Mesenchymal stem cell (in vitro differentiated cells and primary cell): Measurements from ENCODE around the gene SETD2.
"Not testable (repeated sequence)": the region's sequence is repeated elsewhere in the genome, so short reads cannot be mapped to it uniquely, and the experiment has no call there.

Experiments
- DNase-seq: peaks from one replicate; pipeline ENCODE4 v3.0.0-alpha.2; 2013
- H2AFZ ChIP-seq: one replicate; pipeline ENCODE4 v1.6.1; 2013; ENCODE audit warnings: low read depth, mild to moderate bottlenecking, control low read depth, inconsistent platforms, low read length, moderate library complexity
- H2AK5ac ChIP-seq: 2 replicates; pipeline ENCODE4 v1.6.1; 2013; ENCODE audit warnings: low read length, moderate library complexity, mild to moderate bottlenecking, inconsistent platforms; ENCODE audit not compliant: severe bottlenecking
- H2BK120ac ChIP-seq: one replicate; pipeline ENCODE4 v1.6.1; 2013; ENCODE audit warnings: low read depth, mild to moderate bottlenecking, inconsistent platforms, low read length, moderate library complexity
- H2BK12ac ChIP-seq, 2 experiments: one replicate each; pipeline ENCODE4 v1.6.1; 2013; ENCODE audit warnings: inconsistent platforms in 2 of 2, low read length in 2 of 2, mild to moderate bottlenecking in 2 of 2, moderate library complexity in 2 of 2, control low read depth in 1 of 2
- H2BK15ac ChIP-seq: one replicate; pipeline ENCODE4 v1.6.1; 2013; ENCODE audit warnings: mild to moderate bottlenecking, low read depth, inconsistent platforms; ENCODE audit not compliant: poor library complexity, severe bottlenecking
- H2BK5ac ChIP-seq: 2 replicates; pipeline ENCODE4 v1.6.1; 2013; ENCODE audit warnings: low read depth, mild to moderate bottlenecking, low read length, control low read depth, inconsistent platforms; ENCODE audit not compliant: poor library complexity, severe bottlenecking
- H3K14ac ChIP-seq, 2 experiments: one replicate each; pipeline ENCODE4 v1.6.1; 2013; ENCODE audit warnings: inconsistent platforms in 2 of 2, low read length in 2 of 2, control low read depth in 1 of 2, mild to moderate bottlenecking in 1 of 2, moderate library complexity in 1 of 2
- H3K18ac ChIP-seq, 2 experiments: one replicate each; pipeline ENCODE4 v1.6.1; 2013; ENCODE audit warnings: inconsistent platforms in 2 of 2, low read length in 2 of 2, control low read depth in 1 of 2, low read depth in 1 of 2, mild to moderate bottlenecking in 1 of 2
- H3K23ac ChIP-seq, 2 experiments: one replicate each; pipeline ENCODE4 v1.6.1; 2013; ENCODE audit warnings: inconsistent platforms in 2 of 2, low read length in 2 of 2, mild to moderate bottlenecking in 2 of 2, moderate library complexity in 2 of 2, control low read depth in 1 of 2
- H3K27ac ChIP-seq: 2 replicates; pipeline ENCODE4 v1.5.1; 2013; ENCODE audit warnings: mild to moderate bottlenecking, moderate library complexity, low read length, control low read depth, inconsistent platforms; ENCODE audit not compliant: poor library complexity, severe bottlenecking
- H3K27me3 ChIP-seq, 2 experiments: 2 replicates each; pipeline versions ENCODE4 v1.6.1 to v1.7.0; 2013; ENCODE audit warnings: low read length in 2 of 2, mild to moderate bottlenecking in 2 of 2, moderate library complexity in 2 of 2, control low read depth in 1 of 2, inconsistent platforms in 1 of 2; ENCODE audit not compliant: control insufficient read depth in 1 of 2, insufficient read depth in 1 of 2
- H3K36me3 ChIP-seq, 2 experiments: 2 replicates each; pipeline versions ENCODE4 v1.6.1 to v1.7.0; 2013; ENCODE audit warnings: low read length in 2 of 2, control low read depth in 1 of 2, inconsistent platforms in 1 of 2, low read depth in 1 of 2, mild to moderate bottlenecking in 1 of 2; ENCODE audit not compliant: insufficient read depth in 2 of 2, control insufficient read depth in 1 of 2
- H3K4ac ChIP-seq, 2 experiments: one replicate each; pipeline ENCODE4 v1.6.1; 2013; ENCODE audit warnings: inconsistent platforms in 2 of 2, low read length in 2 of 2, mild to moderate bottlenecking in 2 of 2, moderate library complexity in 2 of 2, control low read depth in 1 of 2, low read depth in 1 of 2
- H3K4me1 ChIP-seq: 2 replicates; pipeline ENCODE4 v1.6.1; 2013; ENCODE audit warnings: low read depth, low read length, control low read depth; ENCODE audit not compliant: control insufficient read depth, insufficient read depth
- H3K4me2 ChIP-seq: 2 replicates; pipeline ENCODE4 v1.6.1; 2013; ENCODE audit warnings: low read length, mild to moderate bottlenecking, inconsistent platforms; ENCODE audit not compliant: poor library complexity, severe bottlenecking
- H3K4me3 ChIP-seq, 2 experiments: 2 replicates each; pipeline versions ENCODE4 v1.5.1 to v1.7.0; 2013; ENCODE audit warnings: low read length in 2 of 2, mild to moderate bottlenecking in 2 of 2, control low read depth in 1 of 2, low read depth in 1 of 2; ENCODE audit not compliant: insufficient read depth in 1 of 2
- H3K79me1 ChIP-seq: replicated peaks from 2 replicates; pipeline ENCODE4 v1.6.1; 2013; ENCODE audit warnings: mild to moderate bottlenecking, control low read depth, low read length, inconsistent platforms; ENCODE audit not compliant: poor library complexity, severe bottlenecking
- H3K9ac ChIP-seq: 2 replicates; pipeline ENCODE4 v1.7.0; 2013; ENCODE audit warnings: mild to moderate bottlenecking, low read length, moderate library complexity
- H3K9me3 ChIP-seq: 2 replicates; pipeline ENCODE4 v1.7.0; 2013; ENCODE audit warnings: mild to moderate bottlenecking, low read length; ENCODE audit not compliant: control insufficient read depth
- H4K8ac ChIP-seq: one replicate; pipeline ENCODE4 v1.6.1; 2013; ENCODE audit warnings: inconsistent platforms, mild to moderate bottlenecking, low read length, moderate library complexity
- H4K91ac ChIP-seq: one replicate; pipeline ENCODE4 v1.6.1; 2013; ENCODE audit warnings: mild to moderate bottlenecking, low read length, inconsistent platforms
- WGBS: methylation state at CpG from one replicate; pipeline ENCODE4 v1.1.7; 2013; ENCODE audit warnings: mixed read lengths; 5-methylcytosine and 5-hydroxymethylcytosine counted together

The SETD2 gene

GRCh38 chr3:47142536-47142935 is 21.4 kb downstream of the SETD2 start:
- H3K14ac ChIP-seq, H2BK5ac ChIP-seq, H4K8ac ChIP-seq, H3K4ac ChIP-seq, DNase-seq, H3K18ac ChIP-seq, H4K91ac ChIP-seq, H2AK5ac ChIP-seq, H3K36me3 ChIP-seq, H3K79me1 ChIP-seq, H2BK12ac ChIP-seq, H2AFZ ChIP-seq, H3K4me3 ChIP-seq, H2BK15ac ChIP-seq, H3K27me3 ChIP-seq, H2BK120ac ChIP-seq, H3K9ac ChIP-seq, H3K27ac ChIP-seq, H3K4me2 ChIP-seq, H3K4me1 ChIP-seq, H3K23ac ChIP-seq, H3K9me3 ChIP-seq: not testable (repeated sequence)
- WGBS = 98% methylated on average over 6 of the region's 7 CpGs

- not testable (repeated sequence) for H4K8ac ChIP-seq, H3K9ac ChIP-seq, H3K79me1 ChIP-seq, H3K9me3 ChIP-seq, H3K4me2 ChIP-seq, H3K27ac ChIP-seq, H2BK15ac ChIP-seq, H3K18ac ChIP-seq, H3K4me1 ChIP-seq, DNase-seq, H3K36me3 ChIP-seq, H3K4me3 ChIP-seq, H4K91ac ChIP-seq, H2BK12ac ChIP-seq, H3K4ac ChIP-seq, H3K27me3 ChIP-seq, H3K14ac ChIP-seq, H3K23ac ChIP-seq, H2AK5ac ChIP-seq, H2BK120ac ChIP-seq, H2AFZ ChIP-seq, H2BK5ac ChIP-seq
- 100% methylated on average over 2 of the region's 3 CpGs for WGBS
Observed at GRCh38 chr3:47140973-47141461, 22.9 kb downstream of the SETD2 start.

- H3K79me1 ChIP-seq, H2AK5ac ChIP-seq, H3K14ac ChIP-seq, H4K8ac ChIP-seq, H2BK12ac ChIP-seq, H2AFZ ChIP-seq, H3K4me1 ChIP-seq, H2BK120ac ChIP-seq, H3K18ac ChIP-seq, H3K27me3 ChIP-seq, H2BK15ac ChIP-seq, H2BK5ac ChIP-seq, H3K4ac ChIP-seq, H3K9ac ChIP-seq, H3K36me3 ChIP-seq, H4K91ac ChIP-seq, H3K23ac ChIP-seq, DNase-seq, H3K9me3 ChIP-seq, H3K4me3 ChIP-seq, H3K27ac ChIP-seq, H3K4me2 ChIP-seq: not testable (repeated sequence)
- 90% methylated on average over 3 of the region's 7 CpGs for WGBS
Observed at GRCh38 chr3:47140553-47140952, 23.4 kb downstream of the SETD2 start.

- H3K9me3 ChIP-seq = no peaks in the 10 kb centered on the region
- no peak overlapping the region for H3K4ac ChIP-seq
- H3K79me1 ChIP-seq = no peaks in the 10 kb centered on the region
- 87% methylated on average over 3 of the region's 3 CpGs for WGBS
- H2BK5ac ChIP-seq = no peak overlapping the region
- no peak overlapping the region for H3K9ac ChIP-seq
- no peak overlapping the region for H2AK5ac ChIP-seq
- no peak overlapping the region for H2BK12ac ChIP-seq
- no peak overlapping the region for H3K4me3 ChIP-seq
- H3K27ac ChIP-seq = no peak overlapping the region
- H2AFZ ChIP-seq = no peak overlapping the region
- no peak overlapping the region for H2BK120ac ChIP-seq
- no peak overlapping the region for H3K23ac ChIP-seq
- H2BK15ac ChIP-seq = no peak overlapping the region
- no peaks in the 10 kb centered on the region for H3K36me3 ChIP-seq
- H3K18ac ChIP-seq = no peak overlapping the region
- H3K27me3 ChIP-seq = no peaks in the 10 kb centered on the region
- H4K91ac ChIP-seq = no peak overlapping the region
- H3K4me1 ChIP-seq = peaks cover 5% of the 10 kb centered on the region
- H4K8ac ChIP-seq = no peak overlapping the region
- H3K4me2 ChIP-seq = no peak overlapping the region
- no peak overlapping the region for H3K14ac ChIP-seq
- no peak for DNase-seq
Observed at GRCh38 chr3:47134311-47134710, 29.6 kb downstream of the SETD2 start.
